ENCODE measurements around the gene FGF1.

DNA sequence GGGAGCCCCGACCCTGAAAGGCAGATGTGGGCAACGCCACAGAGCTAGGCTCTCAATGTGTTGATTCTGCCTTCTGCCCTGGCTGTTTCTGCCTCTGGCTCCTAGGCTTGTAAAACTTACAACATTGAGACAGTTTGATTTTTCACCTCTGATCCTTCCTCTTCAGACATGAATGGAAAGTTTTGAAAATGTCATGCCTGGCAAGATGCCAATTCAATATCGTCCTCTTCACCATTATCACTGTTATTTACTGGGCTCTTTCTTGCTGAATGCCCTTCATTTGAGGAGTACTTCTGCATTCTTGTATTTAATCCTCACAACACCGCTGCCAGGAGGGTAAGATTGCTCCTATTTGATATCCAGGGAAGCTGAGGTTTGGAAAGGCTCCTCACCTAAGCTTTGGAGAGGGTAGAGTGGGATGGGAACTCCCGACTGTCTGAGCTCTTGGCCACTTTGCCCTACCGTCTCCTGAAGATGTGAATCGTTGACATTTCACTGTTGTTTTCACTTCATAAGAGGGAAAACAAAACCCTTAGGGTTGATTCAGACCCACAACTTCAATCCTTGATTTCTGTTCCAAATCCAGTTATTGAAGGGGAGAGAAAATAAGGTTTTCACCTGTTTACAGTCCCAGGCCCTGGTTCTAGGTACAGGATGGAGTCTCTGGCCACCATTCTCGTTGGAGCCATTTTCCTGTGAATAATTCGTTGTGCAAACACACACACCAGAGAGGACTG lies 12.7 kb upstream of the FGF1 start:
- TF ChIP-seq, protein P1, sequence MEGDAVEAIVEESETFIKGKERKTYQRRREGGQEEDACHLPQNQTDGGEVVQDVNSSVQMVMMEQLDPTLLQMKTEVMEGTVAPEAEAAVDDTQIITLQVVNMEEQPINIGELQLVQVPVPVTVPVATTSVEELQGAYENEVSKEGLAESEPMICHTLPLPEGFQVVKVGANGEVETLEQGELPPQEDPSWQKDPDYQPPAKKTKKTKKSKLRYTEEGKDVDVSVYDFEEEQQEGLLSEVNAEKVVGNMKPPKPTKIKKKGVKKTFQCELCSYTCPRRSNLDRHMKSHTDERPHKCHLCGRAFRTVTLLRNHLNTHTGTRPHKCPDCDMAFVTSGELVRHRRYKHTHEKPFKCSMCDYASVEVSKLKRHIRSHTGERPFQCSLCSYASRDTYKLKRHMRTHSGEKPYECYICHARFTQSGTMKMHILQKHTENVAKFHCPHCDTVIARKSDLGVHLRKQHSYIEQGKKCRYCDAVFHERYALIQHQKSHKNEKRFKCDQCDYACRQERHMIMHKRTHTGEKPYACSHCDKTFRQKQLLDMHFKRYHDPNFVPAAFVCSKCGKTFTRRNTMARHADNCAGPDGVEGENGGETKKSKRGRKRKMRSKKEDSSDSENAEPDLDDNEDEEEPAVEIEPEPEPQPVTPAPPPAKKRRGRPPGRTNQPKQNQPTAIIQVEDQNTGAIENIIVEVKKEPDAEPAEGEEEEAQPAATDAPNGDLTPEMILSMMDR (IDR thresholded peaks at IDR 0.05; ENCODE audit: low read depth, low read length): no peak
- TF ChIP-seq POLR2A (IDR thresholded peaks at IDR 0.05; ENCODE audit: extremely low read depth, insufficient read length) (no peak), MYC (IDR thresholded peaks at IDR 0.05; ENCODE audit: low read depth, low read length) (no peak)
- TF ChIP-seq, protein P2, sequence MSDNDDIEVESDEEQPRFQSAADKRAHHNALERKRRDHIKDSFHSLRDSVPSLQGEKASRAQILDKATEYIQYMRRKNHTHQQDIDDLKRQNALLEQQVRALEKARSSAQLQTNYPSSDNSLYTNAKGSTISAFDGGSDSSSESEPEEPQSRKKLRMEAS (IDR thresholded peaks at IDR 0.05; ENCODE audit: low read depth, low read length): no peak
